GM21723 (cell line): ENCODE results near the gene WDFY4.
A peak's percentile ranks its signal among the peaks of the same experiment; 100 is the strongest.

ENCODE experiments used
- ATAC-seq: cut with Tn5 transposase; IDR thresholded peaks from one replicate; pipeline ENCODE4 v1.9.1; 2021; ENCODE audit warnings: mild to moderate bottlenecking, moderate library complexity; ENCODE audit not compliant: unreplicated experiment

The WDFY4 gene

GRCh38 chr10:48655411-48656240 lies 29.0 kb upstream of the WDFY4 start:
- ATAC-seq: peak; percentile 14

GRCh38 chr10:48656241-48656913 lies 28.3 kb upstream of the WDFY4 start:
- peak; percentile 88 for ATAC-seq

- no peak for ATAC-seq
Measured at GRCh38 chr10:48656914-48657305, 27.8 kb upstream of the WDFY4 start.

DNA sequence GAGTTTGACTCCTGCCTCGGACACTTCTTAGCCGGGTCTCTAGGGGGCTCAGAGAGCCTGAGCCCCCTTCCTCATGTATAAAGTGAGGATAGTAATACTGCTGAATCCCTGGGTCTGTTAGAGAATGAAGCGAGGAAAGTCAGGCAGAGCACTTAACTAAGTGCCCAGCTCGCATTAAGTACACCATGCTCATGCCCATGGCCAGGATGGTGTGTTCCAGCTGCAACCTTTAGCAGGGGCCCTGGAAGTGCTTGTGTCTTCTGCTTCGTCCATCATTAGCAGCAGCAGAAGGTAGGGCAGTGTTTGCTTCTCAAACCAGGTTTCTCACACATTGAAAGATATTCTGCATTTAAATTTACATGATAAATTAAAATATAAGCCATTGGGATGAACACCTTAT lies 27.3 kb upstream of the WDFY4 start:
- ATAC-seq: no peak

DNA sequence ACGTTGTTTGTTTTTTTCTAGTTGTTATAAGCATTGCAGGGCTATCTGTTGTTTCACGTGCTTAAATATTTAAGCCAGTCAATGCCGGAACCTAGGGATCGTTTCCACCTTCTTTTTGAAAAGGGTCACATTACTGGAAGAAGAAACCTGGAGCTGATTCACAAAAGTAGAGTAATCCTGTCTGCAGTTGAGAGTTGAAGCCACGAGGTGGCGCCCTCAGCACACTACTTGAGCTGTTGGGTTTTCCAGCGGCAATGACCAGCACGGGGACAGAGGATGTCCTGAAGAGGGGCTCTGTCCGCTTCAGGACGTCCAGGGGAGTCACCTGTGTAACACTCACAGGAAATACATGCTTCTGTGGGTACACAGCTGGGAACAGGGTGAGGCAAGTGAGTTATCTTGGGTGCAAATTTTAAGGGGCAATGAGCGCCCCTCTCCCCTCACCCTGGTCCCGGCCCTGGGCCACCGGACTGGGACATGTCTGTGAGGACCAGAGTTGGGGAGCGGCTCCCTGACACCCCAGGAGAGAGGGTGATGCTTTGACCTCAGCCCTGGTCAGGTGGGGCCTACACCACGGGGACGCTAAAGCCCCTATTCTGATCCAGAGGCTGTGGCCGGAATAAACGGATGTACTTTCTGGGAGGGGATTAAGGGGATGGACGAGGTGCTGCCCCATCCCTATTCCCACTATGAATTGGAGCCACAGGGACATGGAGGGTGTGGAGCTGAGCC lies 26.3 kb upstream of the WDFY4 start:
- no peak for ATAC-seq

DNA sequence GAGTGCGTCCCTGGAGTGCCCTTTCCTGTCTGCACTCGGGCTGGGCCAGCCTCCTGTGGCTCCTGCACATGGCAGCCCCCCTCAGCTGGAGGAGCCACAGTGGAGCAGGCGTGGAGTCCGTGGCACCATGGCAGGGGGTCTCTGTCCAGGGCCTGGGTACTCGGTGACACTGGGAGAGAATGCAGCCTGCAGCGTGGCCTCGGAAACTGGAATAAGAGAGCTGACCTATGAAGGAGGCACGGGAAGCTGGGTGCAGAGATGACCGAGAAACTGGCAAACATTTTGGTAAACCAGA lies 25.8 kb upstream of the WDFY4 start:
- ATAC-seq: no peak

DNA sequence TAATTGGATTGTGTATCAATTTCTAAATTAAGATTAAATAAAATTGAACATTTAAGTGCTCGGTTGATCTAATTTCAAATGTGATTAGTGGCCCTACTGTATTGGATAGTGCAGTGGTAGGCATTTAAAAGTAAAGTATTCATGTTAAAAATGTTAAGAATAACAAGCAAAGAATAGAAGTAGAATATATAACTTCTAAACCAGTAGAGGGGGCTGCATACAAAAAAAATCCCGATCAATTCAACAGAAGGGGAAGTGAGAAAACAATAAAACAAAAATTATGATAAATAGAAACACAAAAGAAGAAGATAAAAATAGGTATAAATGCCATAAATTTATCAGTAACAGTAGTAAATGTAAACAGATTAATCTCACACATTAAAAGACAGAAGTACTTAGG lies 24.9 kb upstream of the WDFY4 start:
- ATAC-seq: no peak

DNA sequence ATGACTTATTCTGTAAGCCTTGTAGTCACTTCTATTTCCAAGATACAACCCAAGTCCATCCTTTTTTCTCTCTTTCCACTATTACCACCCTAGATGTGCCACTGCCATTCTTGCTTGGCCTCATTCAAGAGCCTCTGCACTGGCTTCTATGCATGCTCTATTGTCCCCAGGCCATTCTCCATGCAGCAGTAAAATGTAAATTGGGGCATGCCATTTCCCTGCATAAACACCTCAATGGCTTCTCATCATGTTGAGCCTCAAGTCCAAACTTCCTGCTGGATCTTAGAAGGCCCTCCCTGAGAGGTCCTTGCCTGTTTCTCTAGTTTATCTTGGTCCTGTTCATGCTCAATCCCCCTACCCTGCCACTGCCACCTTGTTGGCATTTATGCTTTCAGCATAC lies 23.2 kb upstream of the WDFY4 start:
- no peak for ATAC-seq

DNA sequence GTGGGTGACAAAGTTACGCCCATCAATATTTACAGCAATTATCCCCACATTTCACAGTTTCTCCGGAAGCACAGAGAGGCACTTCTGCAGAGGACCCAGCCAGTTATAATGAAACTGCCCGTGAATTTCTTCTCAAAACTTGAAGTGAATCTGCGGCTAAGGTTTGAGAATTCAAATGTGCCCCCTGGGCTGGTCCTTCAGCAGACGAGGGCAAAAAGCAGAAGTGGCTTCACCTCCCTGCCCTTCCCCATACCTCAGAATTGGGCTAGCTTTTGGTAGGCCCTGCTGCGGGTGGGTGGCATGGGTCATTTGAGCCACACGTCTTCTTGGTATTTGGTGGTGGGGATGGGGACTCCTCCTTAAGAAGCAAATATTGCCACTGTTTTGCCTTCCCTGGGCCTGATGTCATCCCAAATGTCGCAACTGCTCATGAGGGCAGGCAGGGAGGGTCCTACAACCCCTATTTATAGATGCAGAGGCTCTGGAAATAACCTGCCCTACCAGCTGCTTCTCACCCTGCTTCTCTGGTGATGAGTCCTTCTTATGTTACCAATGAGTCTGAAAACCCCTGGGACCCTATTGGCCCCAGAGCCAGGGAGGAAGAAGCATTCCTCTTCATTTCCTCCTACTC lies 16.6 kb upstream of the WDFY4 start:
- no peak for ATAC-seq

- peak; percentile 69 for ATAC-seq
Measured at GRCh38 chr10:48670978-48671913, 13.4 kb upstream of the WDFY4 start.

DNA sequence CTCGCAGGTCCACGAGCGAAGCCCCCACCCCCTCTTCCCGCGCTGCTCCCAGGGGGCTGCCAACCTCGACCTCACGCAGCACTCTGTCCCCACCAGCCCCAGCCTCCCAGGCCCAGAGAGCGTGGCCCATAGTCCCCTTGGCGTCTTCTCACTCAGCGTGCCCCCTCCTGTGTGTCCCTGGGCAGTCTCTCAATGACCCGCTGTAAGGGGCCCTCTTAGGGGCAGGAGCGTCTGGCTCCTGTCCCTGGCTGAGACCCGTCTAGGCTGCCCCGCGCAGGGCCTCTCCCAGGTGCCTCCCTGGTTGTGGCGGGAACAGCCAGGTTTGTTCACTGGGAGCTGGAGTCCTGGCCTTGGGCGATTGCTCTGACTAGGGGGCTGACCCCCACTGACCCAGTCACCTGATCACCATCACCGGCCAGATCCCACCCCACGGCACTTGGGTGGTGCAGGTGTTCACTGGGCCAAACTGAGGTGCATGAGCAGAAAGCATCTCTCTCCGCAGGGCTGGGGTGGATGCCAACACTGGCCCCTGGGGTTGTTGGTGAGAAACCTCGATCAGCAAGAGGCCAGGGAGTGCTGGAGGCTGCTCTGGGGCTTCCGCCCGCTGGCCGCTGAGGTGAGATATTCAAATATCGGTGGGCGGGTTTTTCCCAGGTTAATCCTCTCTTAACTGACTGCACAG lies 12.6 kb upstream of the WDFY4 start:
- ATAC-seq: peak; percentile 48

DNA sequence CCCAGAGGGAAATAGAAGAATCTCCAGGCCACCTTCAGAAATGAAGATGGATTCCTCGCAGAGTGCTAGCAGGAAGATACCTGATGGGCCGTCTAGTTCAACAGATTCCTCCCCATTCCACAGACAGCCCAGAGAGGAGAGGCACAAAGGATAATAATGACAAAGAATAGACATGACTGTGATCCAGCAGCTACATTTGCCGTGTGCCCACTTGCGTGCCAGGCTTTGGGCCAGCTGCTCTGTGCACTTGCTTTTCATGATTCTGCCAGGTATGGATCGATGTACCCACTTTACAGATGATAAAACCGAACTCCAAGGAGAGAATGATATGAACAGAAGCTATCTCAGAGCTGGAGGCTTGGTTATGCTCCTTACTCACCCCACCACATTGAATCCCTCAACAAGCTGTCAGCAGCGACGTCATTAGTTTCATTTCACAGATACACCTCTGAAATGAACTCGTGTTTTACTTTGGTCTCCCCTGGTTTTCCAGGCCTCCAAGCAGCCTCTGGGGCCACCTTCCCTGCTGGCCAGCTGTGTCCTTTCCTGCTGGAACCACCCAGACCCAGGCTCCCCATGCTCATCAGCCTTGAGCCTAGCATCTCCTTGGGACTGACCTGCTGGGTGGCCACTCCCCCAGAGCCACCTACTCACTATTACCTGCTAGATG lies 11.9 kb upstream of the WDFY4 start:
- ATAC-seq: peak; percentile 24

DNA sequence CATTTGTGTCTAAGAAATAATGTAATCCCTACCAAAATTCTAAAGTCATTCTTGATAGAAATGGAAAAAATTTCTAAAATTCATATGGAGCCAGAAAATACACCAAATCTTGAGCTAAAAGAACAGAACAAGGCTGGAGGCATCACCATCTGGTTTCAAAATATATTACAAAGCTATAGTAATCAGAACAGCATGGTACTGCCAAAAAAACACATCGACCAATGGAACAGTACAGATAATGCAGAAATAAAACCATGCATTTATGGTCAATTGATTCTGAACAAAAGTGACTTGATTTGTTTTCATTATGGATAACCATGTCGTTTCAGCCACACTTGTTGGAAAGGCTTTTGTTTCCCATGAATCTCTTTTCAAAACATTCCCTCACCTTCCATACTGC lies 7.0 kb upstream of the WDFY4 start:
- ATAC-seq: no peak

GRCh38 chr10:48678041-48678440 lies 6.6 kb upstream of the WDFY4 start:
- peak; percentile 72 for ATAC-seq

GRCh38 chr10:48681740-48682139 lies 2.9 kb upstream of the WDFY4 start:
- no peak for ATAC-seq

GRCh38 chr10:48682265-48682664 lies 2.4 kb upstream of the WDFY4 start:
- no peak for ATAC-seq

- no peak for ATAC-seq
Measured at GRCh38 chr10:48683424-48683823, 1.2 kb upstream of the WDFY4 start.

- no peak for ATAC-seq
Measured at GRCh38 chr10:48683868-48684267, 805 bp upstream of the WDFY4 start.

- ATAC-seq: no peak
Measured at GRCh38 chr10:48684463-48684791, 246 bp upstream of the WDFY4 start.
